HepG2 (cell line): ENCODE results near the gene PDZD2.

Source experiments
- ATF3 ChIP-seq: sonication (generic); formaldehyde crosslinking; IDR thresholded peaks from 2 replicates; pipeline ENCODE4 v1.4.0; 2020; ENCODE audit warnings: missing genetic modification reagents
- NFATC3 ChIP-seq: sonication (generic); formaldehyde crosslinking; IDR thresholded peaks from 2 replicates; pipeline ENCODE4 v1.5.1; 2020; ENCODE audit warnings: mild to moderate bottlenecking, missing genetic modification reagents
- POLR2AphosphoS5 ChIP-seq: IDR thresholded peaks from 2 replicates; pipeline ENCODE4 v1.6.1; 2012; ENCODE audit warnings: low read depth, low read length
- TCF7L2 ChIP-seq: IDR thresholded peaks from 2 replicates; pipeline ENCODE4 v1.6.1; 2011; ENCODE audit warnings: mild to moderate bottlenecking, low read depth, low read length, moderate library complexity
- ZNF10 ChIP-seq: sonication (generic); formaldehyde crosslinking; IDR thresholded peaks from 2 replicates; pipeline ENCODE4 v1.4.0; 2020; ENCODE audit warnings: mild to moderate bottlenecking, low read depth, missing genetic modification reagents, borderline replicate concordance
- TF ChIP-seq, protein P1 (sequence below): sonication (generic); formaldehyde crosslinking; IDR thresholded peaks from 2 replicates; pipeline ENCODE4 v1.4.0; 2020; ENCODE audit warnings: missing genetic modification reagents
- TF ChIP-seq, protein P2 (sequence below): sonication (generic); formaldehyde crosslinking; conservative IDR thresholded peaks from 2 replicates; pipeline ENCODE4 v1.4.0; 2020; ENCODE audit warnings: missing genetic modification reagents
- TF ChIP-seq, protein P3 (sequence below): sonication (generic); formaldehyde crosslinking; IDR thresholded peaks from 2 replicates; pipeline ENCODE4 v1.4.0; 2020; ENCODE audit warnings: mild to moderate bottlenecking, missing genetic modification reagents

DNA sequence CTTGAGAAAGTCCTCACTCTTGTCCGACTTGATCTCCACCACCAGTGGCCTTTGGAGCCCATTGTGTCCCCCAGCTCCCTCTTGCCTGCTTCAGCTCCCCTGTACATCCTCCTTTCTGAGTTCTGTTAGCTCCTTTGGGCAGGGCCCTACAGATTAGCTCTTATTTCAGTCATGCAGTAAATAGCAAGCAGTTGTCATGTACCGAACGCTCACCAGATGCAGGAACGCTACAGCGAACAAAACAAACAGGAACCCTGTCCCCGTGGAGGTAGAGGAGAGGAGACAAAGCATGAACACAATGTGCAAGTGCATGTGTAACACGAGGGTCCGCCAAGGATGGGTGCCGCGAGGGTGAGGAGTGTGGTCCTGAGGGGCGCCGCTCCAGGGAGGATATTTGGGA lies 111.3 kb downstream of the PDZD2 start:
- TF ChIP-seq NFATC3, result no peak
- TF ChIP-seq ATF3 (CRISPR knock-in tag), result no peak
- TF ChIP-seq ZNF10 (CRISPR knock-in tag), result no peak
- TF ChIP-seq, protein P1, sequence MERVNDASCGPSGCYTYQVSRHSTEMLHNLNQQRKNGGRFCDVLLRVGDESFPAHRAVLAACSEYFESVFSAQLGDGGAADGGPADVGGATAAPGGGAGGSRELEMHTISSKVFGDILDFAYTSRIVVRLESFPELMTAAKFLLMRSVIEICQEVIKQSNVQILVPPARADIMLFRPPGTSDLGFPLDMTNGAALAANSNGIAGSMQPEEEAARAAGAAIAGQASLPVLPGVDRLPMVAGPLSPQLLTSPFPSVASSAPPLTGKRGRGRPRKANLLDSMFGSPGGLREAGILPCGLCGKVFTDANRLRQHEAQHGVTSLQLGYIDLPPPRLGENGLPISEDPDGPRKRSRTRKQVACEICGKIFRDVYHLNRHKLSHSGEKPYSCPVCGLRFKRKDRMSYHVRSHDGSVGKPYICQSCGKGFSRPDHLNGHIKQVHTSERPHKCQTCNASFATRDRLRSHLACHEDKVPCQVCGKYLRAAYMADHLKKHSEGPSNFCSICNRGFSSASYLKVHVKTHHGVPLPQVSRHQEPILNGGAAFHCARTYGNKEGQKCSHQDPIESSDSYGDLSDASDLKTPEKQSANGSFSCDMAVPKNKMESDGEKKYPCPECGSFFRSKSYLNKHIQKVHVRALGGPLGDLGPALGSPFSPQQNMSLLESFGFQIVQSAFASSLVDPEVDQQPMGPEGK, result no peak
- TF ChIP-seq TCF7L2, result no peak
- TF ChIP-seq, protein P2, sequence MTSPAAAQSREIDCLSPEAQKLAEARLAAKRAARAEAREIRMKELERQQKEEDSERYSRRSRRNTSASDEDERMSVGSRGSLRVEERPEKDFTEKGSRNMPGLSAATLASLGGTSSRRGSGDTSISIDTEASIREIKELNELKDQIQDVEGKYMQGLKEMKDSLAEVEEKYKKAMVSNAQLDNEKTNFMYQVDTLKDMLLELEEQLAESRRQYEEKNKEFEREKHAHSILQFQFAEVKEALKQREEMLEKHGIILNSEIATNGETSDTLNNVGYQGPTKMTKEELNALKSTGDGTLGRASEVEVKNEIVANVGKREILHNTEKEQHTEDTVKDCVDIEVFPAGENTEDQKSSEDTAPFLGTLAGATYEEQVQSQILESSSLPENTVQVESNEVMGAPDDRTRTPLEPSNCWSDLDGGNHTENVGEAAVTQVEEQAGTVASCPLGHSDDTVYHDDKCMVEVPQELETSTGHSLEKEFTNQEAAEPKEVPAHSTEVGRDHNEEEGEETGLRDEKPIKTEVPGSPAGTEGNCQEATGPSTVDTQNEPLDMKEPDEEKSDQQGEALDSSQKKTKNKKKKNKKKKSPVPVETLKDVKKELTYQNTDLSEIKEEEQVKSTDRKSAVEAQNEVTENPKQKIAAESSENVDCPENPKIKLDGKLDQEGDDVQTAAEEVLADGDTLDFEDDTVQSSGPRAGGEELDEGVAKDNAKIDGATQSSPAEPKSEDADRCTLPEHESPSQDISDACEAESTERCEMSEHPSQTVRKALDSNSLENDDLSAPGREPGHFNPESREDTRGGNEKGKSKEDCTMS, result no peak
- TF ChIP-seq, protein P3, sequence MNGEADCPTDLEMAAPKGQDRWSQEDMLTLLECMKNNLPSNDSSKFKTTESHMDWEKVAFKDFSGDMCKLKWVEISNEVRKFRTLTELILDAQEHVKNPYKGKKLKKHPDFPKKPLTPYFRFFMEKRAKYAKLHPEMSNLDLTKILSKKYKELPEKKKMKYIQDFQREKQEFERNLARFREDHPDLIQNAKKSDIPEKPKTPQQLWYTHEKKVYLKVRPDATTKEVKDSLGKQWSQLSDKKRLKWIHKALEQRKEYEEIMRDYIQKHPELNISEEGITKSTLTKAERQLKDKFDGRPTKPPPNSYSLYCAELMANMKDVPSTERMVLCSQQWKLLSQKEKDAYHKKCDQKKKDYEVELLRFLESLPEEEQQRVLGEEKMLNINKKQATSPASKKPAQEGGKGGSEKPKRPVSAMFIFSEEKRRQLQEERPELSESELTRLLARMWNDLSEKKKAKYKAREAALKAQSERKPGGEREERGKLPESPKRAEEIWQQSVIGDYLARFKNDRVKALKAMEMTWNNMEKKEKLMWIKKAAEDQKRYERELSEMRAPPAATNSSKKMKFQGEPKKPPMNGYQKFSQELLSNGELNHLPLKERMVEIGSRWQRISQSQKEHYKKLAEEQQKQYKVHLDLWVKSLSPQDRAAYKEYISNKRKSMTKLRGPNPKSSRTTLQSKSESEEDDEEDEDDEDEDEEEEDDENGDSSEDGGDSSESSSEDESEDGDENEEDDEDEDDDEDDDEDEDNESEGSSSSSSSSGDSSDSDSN (CRISPR knock-in tag), result no peak
- no peak for TF ChIP-seq POLR2AphosphoS5
